ENCODE measurements around the gene FOXJ1. TPM values are rescaled to one million over a fixed set of nuclear protein-coding genes. Genes with fewer than 3 reads are reported as not detected.
"Not testable (repeated sequence)": the region's sequence is repeated elsewhere in the genome, so short reads cannot be mapped to it uniquely, and the experiment has no call there.

The FOXJ1 gene
- 1 to 10 TPM; 7.5 to 7.8 TPM for total RNA-seq

DNA sequence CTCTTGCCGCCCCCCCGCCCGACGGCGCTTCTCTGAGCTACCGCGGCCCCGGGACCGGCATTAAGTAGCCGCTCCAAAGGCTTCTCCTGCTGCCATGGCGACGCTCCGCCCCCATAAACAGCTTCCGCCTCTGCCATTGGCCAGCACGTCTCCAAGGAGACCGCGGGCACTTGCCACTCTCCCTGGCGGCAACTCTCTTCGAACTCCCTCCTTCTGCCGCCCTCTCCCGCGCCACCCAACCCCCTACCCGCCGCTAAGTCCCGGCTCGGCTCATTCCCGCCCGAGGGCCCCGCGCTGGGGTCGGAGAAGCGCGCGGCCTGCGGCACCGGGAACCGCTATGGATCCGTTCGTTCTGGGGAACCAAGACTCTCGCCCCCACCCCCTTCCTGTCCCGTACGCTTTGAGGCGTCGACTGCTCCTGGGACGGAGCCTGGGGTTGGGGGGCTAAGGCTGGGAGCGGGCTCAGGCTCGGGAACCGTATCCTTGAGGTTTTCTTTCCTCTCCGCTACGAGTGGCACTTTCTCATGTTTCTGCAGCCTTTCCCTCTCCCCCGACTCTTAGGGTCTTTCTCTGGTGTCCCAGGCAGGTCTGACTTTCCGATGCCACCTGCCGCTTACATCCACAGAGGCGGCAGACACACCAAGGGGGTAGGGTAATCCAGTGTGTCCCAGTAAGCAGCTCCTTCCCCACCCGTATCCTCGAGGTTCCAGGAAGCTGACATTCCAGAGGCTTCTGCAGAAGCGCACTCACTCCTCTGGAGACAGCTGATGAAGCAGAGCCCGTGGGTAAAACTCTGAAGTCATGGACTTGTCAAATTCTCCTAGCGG, at the start of gene FOXJ1:
TSS of gene FOXJ1 (minus strand) at position 34 of the 827 bp plus-strand sequence. CDS start 850 bp downstream, outside the sequence.
- peak; percentile 92 for DNase-seq
- H3K27ac Mint-ChIP-seq: peak within 1 kb of the TSS; percentile 36
- peaks cover 8% of the 10 kb centered on the region for H3K36me3 Mint-ChIP-seq
- peaks cover 63% of the 10 kb centered on the region for H3K4me1 Mint-ChIP-seq
- H3K4me3 Mint-ChIP-seq: peak within 1 kb of the TSS; percentile 71
- no peaks in the 10 kb centered on the region for H3K9me3 Mint-ChIP-seq
- no peaks in the 10 kb centered on the region for H3K27me3 Mint-ChIP-seq

- Mint-ChIP-seq H3K27me3 (no peaks in the 10 kb centered on the region), H3K4me1 (peaks cover 71% of the 10 kb centered on the region), H3K27ac (peak overlapping the region; percentile 99), H3K9me3 (peaks cover under 1% of the 10 kb centered on the region), H3K36me3 (peaks cover 42% of the 10 kb centered on the region), H3K4me3 (peak overlapping the region; percentile 42)
- no peak for DNase-seq
Observed at GRCh38 chr17:76189741-76190140, 48.7 kb upstream of the FOXJ1 start.

- peaks cover 72% of the 10 kb centered on the region for H3K4me1 Mint-ChIP-seq
- H3K9me3 Mint-ChIP-seq: no peaks in the 10 kb centered on the region
- H3K36me3 Mint-ChIP-seq: peaks cover 38% of the 10 kb centered on the region
- H3K27me3 Mint-ChIP-seq: no peaks in the 10 kb centered on the region
- H3K4me3 Mint-ChIP-seq: peak overlapping the region; percentile 42
- no peak for DNase-seq
- H3K27ac Mint-ChIP-seq: peak overlapping the region; percentile 99
Observed at GRCh38 chr17:76189247-76189646, 48.2 kb upstream of the FOXJ1 start.

GRCh38 chr17:76188213-76189016, 47.4 kb upstream of the FOXJ1 start:
- Mint-ChIP-seq H3K36me3 (peaks cover 31% of the 10 kb centered on the region), H3K9me3 (no peaks in the 10 kb centered on the region), H3K27me3 (no peaks in the 10 kb centered on the region), H3K4me3 (no peak overlapping the region), H3K27ac (peak overlapping the region; percentile 71), H3K4me1 (peaks cover 63% of the 10 kb centered on the region)
- DNase-seq: no peak

- H3K9me3 Mint-ChIP-seq, H3K27me3 Mint-ChIP-seq, H3K4me3 Mint-ChIP-seq, DNase-seq: not testable (repeated sequence)
- Mint-ChIP-seq H3K36me3 (peaks cover 35% of the 10 kb centered on the region), H3K4me1 (peaks cover 58% of the 10 kb centered on the region), H3K27ac (peak overlapping the region; percentile 58)
Observed at GRCh38 chr17:76186774-76187173, 45.7 kb upstream of the FOXJ1 start.

DNA sequence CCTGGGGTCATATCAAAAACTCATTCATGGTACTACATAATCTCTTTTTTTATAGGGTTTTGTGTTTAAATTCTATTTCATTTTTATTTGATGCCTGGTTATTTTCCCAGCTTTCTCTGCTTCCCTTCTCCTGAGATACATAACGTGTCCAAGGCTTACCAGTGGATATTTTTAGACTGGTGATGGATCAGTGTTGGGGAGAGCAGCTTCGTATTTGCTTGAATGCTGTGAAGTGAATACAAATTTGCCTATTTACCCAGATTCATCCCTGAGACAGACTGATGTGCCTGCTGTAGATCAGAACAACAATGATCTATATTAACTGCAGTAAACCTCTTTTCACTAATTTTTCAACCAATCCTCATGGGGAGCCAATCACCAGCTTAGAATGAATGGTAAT, 43.2 kb upstream of the FOXJ1 start:
- H3K36me3 Mint-ChIP-seq: peaks cover 44% of the 10 kb centered on the region
- no peaks in the 10 kb centered on the region for H3K27me3 Mint-ChIP-seq
- peaks cover 66% of the 10 kb centered on the region for H3K4me1 Mint-ChIP-seq
- no peaks in the 10 kb centered on the region for H3K9me3 Mint-ChIP-seq
- no peak overlapping the region for H3K27ac Mint-ChIP-seq
- DNase-seq: no peak
- H3K4me3 Mint-ChIP-seq: no peak overlapping the region

DNA sequence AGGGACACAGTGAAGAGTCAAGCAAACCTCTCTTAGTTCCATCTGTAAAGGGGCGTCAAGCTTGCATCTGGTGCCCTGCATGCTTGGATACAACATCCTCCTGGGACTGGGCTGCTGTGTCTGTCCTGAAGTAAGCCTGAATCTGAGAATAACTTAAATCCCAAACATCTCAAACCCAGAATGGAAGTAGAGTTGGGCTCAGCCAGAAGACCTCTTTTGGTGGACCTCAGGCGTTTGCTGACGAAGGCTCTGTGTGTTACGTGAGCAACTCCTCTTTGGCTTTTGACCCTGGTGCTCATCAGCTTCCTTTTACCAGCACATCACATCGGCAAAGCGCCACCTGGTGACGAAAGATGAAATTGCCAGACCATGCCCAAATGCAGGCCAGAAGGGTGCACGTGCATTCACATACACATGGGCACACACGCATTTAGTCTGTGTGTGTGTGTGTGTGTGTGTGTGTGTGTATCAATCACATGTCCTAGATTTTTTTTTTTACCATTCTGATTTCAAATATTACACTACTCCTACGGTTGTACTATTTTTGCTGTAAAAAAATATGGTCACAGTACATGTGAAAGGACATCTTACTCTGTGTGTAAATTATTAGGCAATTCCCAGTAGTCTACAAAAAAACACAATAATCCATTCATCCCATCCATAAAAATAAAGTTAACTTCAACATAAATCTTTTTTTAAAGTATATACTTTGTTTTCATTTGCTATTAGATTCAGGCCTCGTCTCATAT, 41.1 kb upstream of the FOXJ1 start:
- peaks cover 60% of the 10 kb centered on the region for H3K4me1 Mint-ChIP-seq
- H3K9me3 Mint-ChIP-seq: no peaks in the 10 kb centered on the region
- peak; percentile 93 for DNase-seq
- no peaks in the 10 kb centered on the region for H3K27me3 Mint-ChIP-seq
- H3K4me3 Mint-ChIP-seq: peak overlapping the region; percentile 47
- peaks cover 40% of the 10 kb centered on the region for H3K36me3 Mint-ChIP-seq
- H3K27ac Mint-ChIP-seq: peak overlapping the region; percentile 90

- Mint-ChIP-seq H3K36me3 (peaks cover 27% of the 10 kb centered on the region), H3K9me3 (no peaks in the 10 kb centered on the region), H3K27me3 (no peaks in the 10 kb centered on the region), H3K4me1 (peaks cover 50% of the 10 kb centered on the region), H3K4me3 (peak overlapping the region; percentile 80), H3K27ac (peak overlapping the region; percentile 95)
- no peak for DNase-seq
Observed at GRCh38 chr17:76179496-76180467, 38.7 kb upstream of the FOXJ1 start.

DNA sequence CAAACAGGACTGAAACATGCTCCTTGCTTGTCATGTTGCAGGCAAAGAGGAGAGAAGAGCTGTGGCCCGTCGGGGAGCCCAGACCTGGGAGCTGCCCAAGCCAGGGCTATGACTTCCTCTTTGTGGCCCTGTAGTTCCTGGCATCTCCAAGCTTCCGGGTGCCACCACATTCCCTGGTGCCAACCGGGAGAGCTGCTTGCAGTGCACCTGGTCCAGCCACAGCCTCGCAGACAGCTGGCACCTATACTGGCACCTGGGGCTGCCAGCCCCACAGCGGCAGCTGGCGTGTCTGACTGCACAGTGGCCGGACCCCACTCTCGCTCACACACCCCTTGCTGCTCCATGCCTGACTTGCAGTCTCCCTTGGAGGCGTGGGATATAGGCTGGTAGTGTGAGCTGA, 37.1 kb upstream of the FOXJ1 start:
- peaks cover 26% of the 10 kb centered on the region for H3K36me3 Mint-ChIP-seq
- peaks cover 45% of the 10 kb centered on the region for H3K4me1 Mint-ChIP-seq

DNA sequence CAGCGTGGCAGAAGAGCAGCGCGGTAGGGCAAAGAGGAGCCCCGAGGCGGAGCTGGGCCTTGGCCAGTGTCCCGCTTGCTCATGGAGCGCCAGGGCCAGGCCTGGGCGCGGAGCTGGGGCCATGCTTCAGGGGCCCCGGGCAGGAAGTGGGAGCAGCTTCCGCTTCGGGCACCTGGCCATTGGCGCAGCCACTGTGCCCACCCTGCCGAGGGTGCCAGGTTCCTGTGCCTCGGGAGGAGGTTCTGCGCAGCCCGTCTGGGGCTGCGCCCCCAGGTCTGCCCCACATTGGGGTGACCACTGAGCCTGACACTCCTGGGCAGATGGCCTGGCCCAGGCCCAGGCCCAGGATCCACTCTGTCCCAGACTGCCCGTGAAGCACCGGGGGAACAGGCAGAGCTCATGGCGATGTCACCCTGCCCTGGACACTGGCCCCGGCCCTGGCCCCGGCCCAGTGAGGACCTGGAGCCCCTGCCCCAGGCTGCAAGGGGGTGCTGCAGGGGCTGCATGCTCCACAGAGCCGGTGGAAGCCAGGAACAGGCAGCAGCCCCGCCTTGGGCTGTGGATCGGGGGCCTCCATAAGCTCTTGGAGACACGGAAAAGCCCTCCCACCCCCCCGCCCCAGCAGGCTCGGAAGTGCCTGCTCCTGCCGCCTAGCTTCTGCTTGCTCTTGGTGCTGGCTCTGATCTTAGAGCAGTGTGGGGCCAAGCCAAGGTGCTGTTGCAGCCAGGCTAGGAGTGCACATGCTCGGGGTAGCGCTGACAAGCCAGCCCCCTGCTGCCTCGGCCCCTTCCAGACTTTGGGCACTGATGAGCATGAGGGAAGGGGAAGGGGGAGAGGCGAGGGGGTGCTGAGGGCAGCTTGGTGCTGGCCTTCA, 35.9 kb upstream of the FOXJ1 start:
- Mint-ChIP-seq H3K4me1 (peaks cover 39% of the 10 kb centered on the region), H3K4me3 (no peak overlapping the region), H3K36me3 (peaks cover 23% of the 10 kb centered on the region), H3K27ac (no peak overlapping the region), H3K9me3 (no peaks in the 10 kb centered on the region), H3K27me3 (no peaks in the 10 kb centered on the region)
- no peak for DNase-seq

More for the DNA sequence above, 37.1 kb upstream of the FOXJ1 start:
- no peaks in the 10 kb centered on the region for H3K9me3 Mint-ChIP-seq
- no peaks in the 10 kb centered on the region for H3K27me3 Mint-ChIP-seq
- no peak overlapping the region for H3K4me3 Mint-ChIP-seq
- H3K27ac Mint-ChIP-seq: peak overlapping the region; percentile 95
- no peak for DNase-seq

DNA sequence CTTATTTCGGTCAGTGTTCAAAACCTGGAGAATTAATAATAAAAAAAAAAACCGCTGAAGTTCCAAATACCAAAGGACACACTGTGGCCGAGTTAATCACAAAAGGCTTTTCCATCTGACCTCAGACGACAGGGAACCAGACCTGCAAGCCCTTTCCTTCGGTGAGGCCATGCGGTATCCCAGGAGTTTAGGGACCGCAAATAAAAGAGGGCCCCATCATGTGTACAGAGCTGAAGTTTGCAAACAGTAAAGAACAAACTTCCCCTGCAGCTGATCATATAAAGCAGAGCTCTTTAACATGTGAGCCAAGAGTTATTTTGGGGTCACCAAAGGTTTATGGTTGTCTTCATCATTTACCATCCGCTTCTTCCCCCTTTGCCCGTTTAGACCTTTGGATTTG, 33.0 kb upstream of the FOXJ1 start:
- no peak overlapping the region for H3K27ac Mint-ChIP-seq
- no peak overlapping the region for H3K4me3 Mint-ChIP-seq
- peaks cover 13% of the 10 kb centered on the region for H3K4me1 Mint-ChIP-seq

GRCh38 chr17:76173474-76173873, 32.4 kb upstream of the FOXJ1 start:
- Mint-ChIP-seq H3K27ac (peak overlapping the region; percentile 16), H3K27me3 (no peaks in the 10 kb centered on the region), H3K4me3 (no peak overlapping the region), H3K9me3 (no peaks in the 10 kb centered on the region), H3K36me3 (peaks cover 2% of the 10 kb centered on the region), H3K4me1 (peaks cover 8% of the 10 kb centered on the region)
- no peak for DNase-seq

More for the DNA sequence above, 33.0 kb upstream of the FOXJ1 start:
- Mint-ChIP-seq H3K27me3 (no peaks in the 10 kb centered on the region), H3K36me3 (peaks cover 5% of the 10 kb centered on the region), H3K9me3 (no peaks in the 10 kb centered on the region)
- no peak for DNase-seq

DNA sequence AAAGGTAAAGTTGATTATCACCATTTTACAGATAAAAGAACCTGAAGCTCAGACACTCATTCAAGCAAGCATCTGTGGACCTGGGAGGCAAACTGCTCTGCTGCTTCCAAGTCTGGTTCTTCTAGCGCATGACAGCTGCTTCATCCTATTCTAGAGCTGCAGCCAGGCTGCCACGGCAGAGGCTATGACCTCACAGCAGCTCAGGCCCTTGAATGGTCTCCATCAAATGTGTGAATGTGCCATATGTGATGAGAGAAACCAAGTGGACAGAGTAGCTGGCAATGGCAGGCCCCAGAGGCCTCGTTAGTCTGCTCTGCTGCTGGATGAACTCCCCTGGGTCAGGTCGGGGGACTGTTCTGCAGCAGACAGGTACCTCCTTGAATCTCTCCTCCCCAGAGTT, 30.7 kb upstream of the FOXJ1 start:
- Mint-ChIP-seq H3K27me3 (no peaks in the 10 kb centered on the region), H3K4me3 (no peak overlapping the region), H3K4me1 (peaks cover 4% of the 10 kb centered on the region), H3K9me3 (no peaks in the 10 kb centered on the region), H3K27ac (no peak overlapping the region), H3K36me3 (peaks cover 2% of the 10 kb centered on the region)
- no peak for DNase-seq
